Mammary epithelial cell (primary cell): ENCODE results near the gene SERINC2.

Source experiments
- EZH2 ChIP-seq: IDR thresholded peaks from 2 replicates; pipeline ENCODE4 v1.6.1; 2012; ENCODE audit warnings: low read length, inconsistent platforms, borderline replicate concordance
- TF ChIP-seq, protein P1 (sequence below), 2 donors: IDR thresholded peaks in 1 of 2; conservative IDR thresholded peaks in 1 of 2; 2 replicates each; pipeline ENCODE4 v1.5.1; 2011 to 2012; ENCODE audit warnings: inconsistent platforms in 2 of 2, low read length in 2 of 2, mild to moderate bottlenecking in 2 of 2, control low read depth in 1 of 2, low read depth in 1 of 2; ENCODE audit not compliant: insufficient read depth in 1 of 2; ENCODE audit errors: extremely low read depth in 1 of 2

- TF ChIP-seq, protein P1, sequence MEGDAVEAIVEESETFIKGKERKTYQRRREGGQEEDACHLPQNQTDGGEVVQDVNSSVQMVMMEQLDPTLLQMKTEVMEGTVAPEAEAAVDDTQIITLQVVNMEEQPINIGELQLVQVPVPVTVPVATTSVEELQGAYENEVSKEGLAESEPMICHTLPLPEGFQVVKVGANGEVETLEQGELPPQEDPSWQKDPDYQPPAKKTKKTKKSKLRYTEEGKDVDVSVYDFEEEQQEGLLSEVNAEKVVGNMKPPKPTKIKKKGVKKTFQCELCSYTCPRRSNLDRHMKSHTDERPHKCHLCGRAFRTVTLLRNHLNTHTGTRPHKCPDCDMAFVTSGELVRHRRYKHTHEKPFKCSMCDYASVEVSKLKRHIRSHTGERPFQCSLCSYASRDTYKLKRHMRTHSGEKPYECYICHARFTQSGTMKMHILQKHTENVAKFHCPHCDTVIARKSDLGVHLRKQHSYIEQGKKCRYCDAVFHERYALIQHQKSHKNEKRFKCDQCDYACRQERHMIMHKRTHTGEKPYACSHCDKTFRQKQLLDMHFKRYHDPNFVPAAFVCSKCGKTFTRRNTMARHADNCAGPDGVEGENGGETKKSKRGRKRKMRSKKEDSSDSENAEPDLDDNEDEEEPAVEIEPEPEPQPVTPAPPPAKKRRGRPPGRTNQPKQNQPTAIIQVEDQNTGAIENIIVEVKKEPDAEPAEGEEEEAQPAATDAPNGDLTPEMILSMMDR (conservative IDR thresholded peaks at IDR 0.05 in 1 of 2, IDR thresholded peaks at IDR 0.05 in 1 of 2; ENCODE audit: extremely low read depth in 1 of 2, insufficient read depth in 1 of 2, low read depth in 1 of 2, low read length in 2 of 2) = peak; percentile 60 to 64
- TF ChIP-seq EZH2 = no peak
Observed at GRCh38 chr1:31396633-31397351, 16.2 kb upstream of the SERINC2 start.
